ENCODE measurements around the gene DIAPH1.

- TF ChIP-seq, protein P1, sequence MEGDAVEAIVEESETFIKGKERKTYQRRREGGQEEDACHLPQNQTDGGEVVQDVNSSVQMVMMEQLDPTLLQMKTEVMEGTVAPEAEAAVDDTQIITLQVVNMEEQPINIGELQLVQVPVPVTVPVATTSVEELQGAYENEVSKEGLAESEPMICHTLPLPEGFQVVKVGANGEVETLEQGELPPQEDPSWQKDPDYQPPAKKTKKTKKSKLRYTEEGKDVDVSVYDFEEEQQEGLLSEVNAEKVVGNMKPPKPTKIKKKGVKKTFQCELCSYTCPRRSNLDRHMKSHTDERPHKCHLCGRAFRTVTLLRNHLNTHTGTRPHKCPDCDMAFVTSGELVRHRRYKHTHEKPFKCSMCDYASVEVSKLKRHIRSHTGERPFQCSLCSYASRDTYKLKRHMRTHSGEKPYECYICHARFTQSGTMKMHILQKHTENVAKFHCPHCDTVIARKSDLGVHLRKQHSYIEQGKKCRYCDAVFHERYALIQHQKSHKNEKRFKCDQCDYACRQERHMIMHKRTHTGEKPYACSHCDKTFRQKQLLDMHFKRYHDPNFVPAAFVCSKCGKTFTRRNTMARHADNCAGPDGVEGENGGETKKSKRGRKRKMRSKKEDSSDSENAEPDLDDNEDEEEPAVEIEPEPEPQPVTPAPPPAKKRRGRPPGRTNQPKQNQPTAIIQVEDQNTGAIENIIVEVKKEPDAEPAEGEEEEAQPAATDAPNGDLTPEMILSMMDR (IDR thresholded peaks at IDR 0.05) = no peak
- no peak for TF ChIP-seq POLR2AphosphoS5 (IDR thresholded peaks at IDR 0.05)
- no peak for TF ChIP-seq POLR2A (IDR thresholded peaks at IDR 0.05)
Measured at GRCh38 chr5:141510850-141511601, 107.8 kb downstream of the DIAPH1 start.

Measured in breast epithelium (tissue), 3 donors.